ENCODE measurements around the gene F7.

Gene F7

DNA sequence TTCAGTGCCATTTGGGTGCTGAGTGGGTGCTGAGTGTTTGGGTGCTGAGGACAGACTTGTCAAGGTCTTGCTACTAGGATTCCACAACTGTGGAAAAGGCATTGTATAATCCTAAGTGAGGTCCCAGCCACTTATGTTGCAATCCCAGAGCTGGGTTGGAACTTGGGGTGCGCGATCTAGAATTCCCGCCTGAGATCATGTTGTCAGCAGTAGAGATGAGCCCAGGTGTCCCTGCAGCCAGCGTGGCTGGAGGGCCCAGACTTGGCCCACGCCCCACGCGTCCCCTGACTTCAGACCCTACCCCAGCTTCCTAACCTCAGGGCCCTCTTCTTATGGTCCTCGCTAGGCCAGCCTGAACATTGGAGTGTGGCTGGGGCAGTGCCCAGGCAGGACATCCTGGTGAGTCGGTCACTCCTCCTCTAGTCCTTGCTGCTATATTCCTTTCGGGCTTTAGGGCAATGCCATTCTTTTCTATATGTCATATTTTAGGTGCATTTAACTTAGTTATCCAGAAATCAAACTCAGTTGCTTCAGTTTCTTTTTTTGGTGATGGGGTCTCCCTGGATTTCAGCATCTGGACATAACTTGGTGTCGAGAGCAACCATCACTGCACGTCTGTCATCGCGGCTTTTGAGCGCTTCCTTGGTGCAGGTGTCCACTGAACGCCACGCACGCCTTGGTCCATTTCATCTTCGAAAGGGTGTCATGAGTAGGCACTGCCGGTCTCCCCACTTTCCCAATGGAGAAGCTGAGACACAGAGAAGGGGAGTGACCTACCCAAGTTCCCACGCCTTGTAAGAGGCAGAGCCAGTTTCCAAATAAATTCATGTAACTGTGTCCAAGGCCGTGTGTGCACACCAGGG is 46.4 kb upstream of the F7 start:
- Histone ChIP-seq H3K36me3 (replicated peaks; ENCODE audit: low read depth, low read length) (no peaks in the 10 kb centered on the region), H3K4me1 (ENCODE audit: low read length) (no peaks in the 10 kb centered on the region), H3K27ac (ENCODE audit: low read length) (no peak overlapping the region), H4K20me1 (ENCODE audit: insufficient read depth, low read length) (no peaks in the 10 kb centered on the region), H3K9me3 (ENCODE audit: insufficient read depth, low read length) (no peaks in the 10 kb centered on the region), H3K9ac (ENCODE audit: low read length) (no peak overlapping the region), H3K4me2 (ENCODE audit: low read length) (no peak overlapping the region), H2AFZ (ENCODE audit: low read depth, low read length) (no peak overlapping the region), H3K27me3 (ENCODE audit: low read depth, low read length) (no peaks in the 10 kb centered on the region), H3K79me2 (ENCODE audit: low read length) (no peaks in the 10 kb centered on the region), H3K4me3 (ENCODE audit: low read length) (no peak overlapping the region)
- no peak for TF ChIP-seq EZH2phosphoT487 (IDR thresholded peaks at IDR 0.05; ENCODE audit: low read depth)
- TF ChIP-seq, protein P1, sequence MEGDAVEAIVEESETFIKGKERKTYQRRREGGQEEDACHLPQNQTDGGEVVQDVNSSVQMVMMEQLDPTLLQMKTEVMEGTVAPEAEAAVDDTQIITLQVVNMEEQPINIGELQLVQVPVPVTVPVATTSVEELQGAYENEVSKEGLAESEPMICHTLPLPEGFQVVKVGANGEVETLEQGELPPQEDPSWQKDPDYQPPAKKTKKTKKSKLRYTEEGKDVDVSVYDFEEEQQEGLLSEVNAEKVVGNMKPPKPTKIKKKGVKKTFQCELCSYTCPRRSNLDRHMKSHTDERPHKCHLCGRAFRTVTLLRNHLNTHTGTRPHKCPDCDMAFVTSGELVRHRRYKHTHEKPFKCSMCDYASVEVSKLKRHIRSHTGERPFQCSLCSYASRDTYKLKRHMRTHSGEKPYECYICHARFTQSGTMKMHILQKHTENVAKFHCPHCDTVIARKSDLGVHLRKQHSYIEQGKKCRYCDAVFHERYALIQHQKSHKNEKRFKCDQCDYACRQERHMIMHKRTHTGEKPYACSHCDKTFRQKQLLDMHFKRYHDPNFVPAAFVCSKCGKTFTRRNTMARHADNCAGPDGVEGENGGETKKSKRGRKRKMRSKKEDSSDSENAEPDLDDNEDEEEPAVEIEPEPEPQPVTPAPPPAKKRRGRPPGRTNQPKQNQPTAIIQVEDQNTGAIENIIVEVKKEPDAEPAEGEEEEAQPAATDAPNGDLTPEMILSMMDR (IDR thresholded peaks at IDR 0.05; ENCODE audit: low read depth, low read length): no peak

DNA sequence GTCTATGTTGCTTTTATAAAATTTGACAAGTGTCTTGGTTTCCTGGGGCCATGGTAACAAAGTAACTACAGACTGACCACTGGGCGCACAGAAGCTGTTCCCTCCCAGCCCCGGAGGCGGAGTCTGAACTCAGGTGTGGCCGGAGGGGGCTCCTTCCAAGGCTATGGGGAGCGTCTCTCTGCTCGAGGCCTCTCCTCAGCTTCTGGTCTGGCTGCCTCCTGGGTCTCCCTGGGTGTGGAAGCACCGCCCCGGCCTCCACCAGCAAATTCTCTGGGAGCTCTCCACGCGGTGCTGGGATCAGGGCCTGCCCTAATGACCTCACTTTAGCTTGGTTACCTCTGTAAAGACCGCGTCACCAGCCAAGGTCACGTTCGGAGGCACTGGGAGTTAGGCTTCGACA is 45.7 kb upstream of the F7 start:
- Histone ChIP-seq H3K4me3 (ENCODE audit: low read length) (no peak overlapping the region), H2AFZ (ENCODE audit: low read depth, low read length) (no peak overlapping the region), H3K27me3 (ENCODE audit: low read depth, low read length) (no peaks in the 10 kb centered on the region), H3K4me1 (ENCODE audit: low read length) (no peaks in the 10 kb centered on the region), H3K79me2 (ENCODE audit: low read length) (no peaks in the 10 kb centered on the region), H3K9ac (ENCODE audit: low read length) (no peak overlapping the region), H4K20me1 (ENCODE audit: insufficient read depth, low read length) (no peaks in the 10 kb centered on the region), H3K4me2 (ENCODE audit: low read length) (no peak overlapping the region), H3K9me3 (ENCODE audit: insufficient read depth, low read length) (no peaks in the 10 kb centered on the region), H3K27ac (ENCODE audit: low read length) (no peak overlapping the region), H3K36me3 (replicated peaks; ENCODE audit: low read depth, low read length) (no peaks in the 10 kb centered on the region)
- TF ChIP-seq EZH2phosphoT487 (IDR thresholded peaks at IDR 0.05; ENCODE audit: low read depth): no peak
- TF ChIP-seq, protein P1 (IDR thresholded peaks at IDR 0.05; ENCODE audit: low read depth, low read length): no peak

DNA sequence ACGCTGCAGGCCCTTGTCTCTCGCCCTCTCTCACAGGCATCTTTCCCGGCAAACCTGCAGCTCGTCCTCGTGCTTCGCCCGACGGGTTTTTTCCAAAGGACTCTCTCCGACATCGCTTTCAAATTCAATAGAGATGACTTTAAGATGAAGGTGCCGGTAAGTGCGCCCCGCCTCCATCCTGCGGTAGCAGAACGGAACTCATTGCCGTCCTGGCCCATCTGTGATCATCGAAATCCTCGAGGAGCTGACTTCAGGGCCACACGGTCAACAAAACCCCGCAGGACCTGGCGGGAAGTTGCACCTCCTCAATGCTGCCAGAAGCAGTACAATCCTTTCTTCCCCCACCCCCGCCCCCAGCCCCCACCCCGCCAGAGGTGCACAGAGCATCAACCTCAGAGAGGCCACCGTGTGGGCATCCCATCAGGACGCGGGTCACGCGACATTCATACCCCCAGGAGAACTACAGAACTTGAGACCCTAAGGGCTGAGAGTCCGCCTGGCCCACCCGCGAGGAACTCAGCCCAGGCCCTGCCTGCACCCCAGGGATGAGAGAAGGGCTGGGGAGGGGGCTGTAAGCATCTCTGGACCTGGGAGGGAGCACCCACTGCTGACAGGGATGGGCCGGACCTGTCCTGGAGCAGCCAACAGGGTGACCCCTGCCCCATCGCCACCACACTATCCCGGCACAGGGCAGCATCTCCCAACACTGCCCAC is 44.9 kb upstream of the F7 start:
- no peak overlapping the region for H2AFZ ChIP-seq (ENCODE audit: low read depth, low read length)
- no peaks in the 10 kb centered on the region for H3K36me3 ChIP-seq (replicated peaks; ENCODE audit: low read depth, low read length)
- no peaks in the 10 kb centered on the region for H3K9me3 ChIP-seq (ENCODE audit: insufficient read depth, low read length)
- no peaks in the 10 kb centered on the region for H3K27me3 ChIP-seq (ENCODE audit: low read depth, low read length)
- H3K9ac ChIP-seq (ENCODE audit: low read length): no peak overlapping the region
- no peak overlapping the region for H3K27ac ChIP-seq (ENCODE audit: low read length)
- TF ChIP-seq, protein P1 (IDR thresholded peaks at IDR 0.05; ENCODE audit: low read depth, low read length): no peak
- no peak for TF ChIP-seq EZH2phosphoT487 (IDR thresholded peaks at IDR 0.05; ENCODE audit: low read depth)
- H4K20me1 ChIP-seq (ENCODE audit: insufficient read depth, low read length): no peaks in the 10 kb centered on the region
- H3K4me1 ChIP-seq (ENCODE audit: low read length): no peaks in the 10 kb centered on the region
- H3K4me3 ChIP-seq (ENCODE audit: low read length): no peak overlapping the region
- H3K4me2 ChIP-seq (ENCODE audit: low read length): no peak overlapping the region
- no peaks in the 10 kb centered on the region for H3K79me2 ChIP-seq (ENCODE audit: low read length)

GRCh38 chr13:113061271-113061625 is 44.3 kb upstream of the F7 start:
- Histone ChIP-seq H4K20me1 (ENCODE audit: insufficient read depth, low read length) (no peaks in the 10 kb centered on the region), H3K27me3 (ENCODE audit: low read depth, low read length) (no peaks in the 10 kb centered on the region), H3K36me3 (replicated peaks; ENCODE audit: low read depth, low read length) (no peaks in the 10 kb centered on the region), H3K27ac (ENCODE audit: low read length) (no peak overlapping the region), H3K9ac (ENCODE audit: low read length) (no peak overlapping the region), H3K4me1 (ENCODE audit: low read length) (no peaks in the 10 kb centered on the region), H3K79me2 (ENCODE audit: low read length) (no peaks in the 10 kb centered on the region), H3K9me3 (ENCODE audit: insufficient read depth, low read length) (no peaks in the 10 kb centered on the region), H2AFZ (ENCODE audit: low read depth, low read length) (no peak overlapping the region), H3K4me2 (ENCODE audit: low read length) (no peak overlapping the region), H3K4me3 (ENCODE audit: low read length) (no peak overlapping the region)
- TF ChIP-seq, protein P1 (IDR thresholded peaks at IDR 0.05; ENCODE audit: low read depth, low read length): no peak
- TF ChIP-seq EZH2phosphoT487 (IDR thresholded peaks at IDR 0.05; ENCODE audit: low read depth): no peak
